Breast epithelium (tissue), 3 donors: Measurements from ENCODE around the gene LRRC4C.

Source experiments
- POLR2A ChIP-seq: fragments of 450-650 bp; IDR thresholded peaks from one replicate; pipeline ENCODE4 v1.6.1; 2016; ENCODE audit warnings: antibody characterized with exemption, mild to moderate bottlenecking, moderate library complexity
- POLR2AphosphoS5 ChIP-seq, 3 donors: sonication (generic); formaldehyde crosslinking; IDR thresholded peaks; one replicate each; pipeline ENCODE4 v1.6.1; 2017; ENCODE audit warnings: antibody characterized with exemption in 3 of 3
- TF ChIP-seq, protein P1 (sequence below), 3 donors: fragments of 450-650 bp; IDR thresholded peaks; one replicate each; pipeline ENCODE4 v1.5.1; 2016 to 2017; ENCODE audit warnings: antibody characterized with exemption in 3 of 3, mild to moderate bottlenecking in 3 of 3, moderate library complexity in 3 of 3

DNA sequence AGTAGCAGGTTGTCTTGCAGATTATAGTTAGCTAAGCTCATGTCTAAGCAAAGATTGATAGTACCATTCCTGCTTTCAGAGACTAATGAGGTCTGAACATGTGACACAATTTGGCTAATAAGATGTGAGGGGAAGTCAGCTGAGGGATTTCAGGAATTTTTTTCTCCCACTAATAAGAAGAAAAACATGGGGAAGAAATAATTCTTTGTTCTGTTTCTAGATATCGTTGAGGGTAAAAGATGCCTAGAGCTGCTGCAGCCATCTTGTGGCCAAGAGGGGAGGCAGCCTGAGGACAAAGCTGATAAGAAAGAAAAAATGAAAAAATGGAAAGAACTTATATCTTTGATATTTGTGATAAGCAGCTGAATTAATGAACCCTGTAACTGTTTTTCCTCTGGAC is 1334.4 kb downstream of the LRRC4C start:
- TF ChIP-seq, protein P1, sequence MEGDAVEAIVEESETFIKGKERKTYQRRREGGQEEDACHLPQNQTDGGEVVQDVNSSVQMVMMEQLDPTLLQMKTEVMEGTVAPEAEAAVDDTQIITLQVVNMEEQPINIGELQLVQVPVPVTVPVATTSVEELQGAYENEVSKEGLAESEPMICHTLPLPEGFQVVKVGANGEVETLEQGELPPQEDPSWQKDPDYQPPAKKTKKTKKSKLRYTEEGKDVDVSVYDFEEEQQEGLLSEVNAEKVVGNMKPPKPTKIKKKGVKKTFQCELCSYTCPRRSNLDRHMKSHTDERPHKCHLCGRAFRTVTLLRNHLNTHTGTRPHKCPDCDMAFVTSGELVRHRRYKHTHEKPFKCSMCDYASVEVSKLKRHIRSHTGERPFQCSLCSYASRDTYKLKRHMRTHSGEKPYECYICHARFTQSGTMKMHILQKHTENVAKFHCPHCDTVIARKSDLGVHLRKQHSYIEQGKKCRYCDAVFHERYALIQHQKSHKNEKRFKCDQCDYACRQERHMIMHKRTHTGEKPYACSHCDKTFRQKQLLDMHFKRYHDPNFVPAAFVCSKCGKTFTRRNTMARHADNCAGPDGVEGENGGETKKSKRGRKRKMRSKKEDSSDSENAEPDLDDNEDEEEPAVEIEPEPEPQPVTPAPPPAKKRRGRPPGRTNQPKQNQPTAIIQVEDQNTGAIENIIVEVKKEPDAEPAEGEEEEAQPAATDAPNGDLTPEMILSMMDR (IDR thresholded peaks at IDR 0.05): no peak
- TF ChIP-seq POLR2A (no peak), POLR2AphosphoS5 (IDR thresholded peaks at IDR 0.05) (no peak)
